Measurements from ENCODE around the gene CSNK2B.

Gene CSNK2B

DNA sequence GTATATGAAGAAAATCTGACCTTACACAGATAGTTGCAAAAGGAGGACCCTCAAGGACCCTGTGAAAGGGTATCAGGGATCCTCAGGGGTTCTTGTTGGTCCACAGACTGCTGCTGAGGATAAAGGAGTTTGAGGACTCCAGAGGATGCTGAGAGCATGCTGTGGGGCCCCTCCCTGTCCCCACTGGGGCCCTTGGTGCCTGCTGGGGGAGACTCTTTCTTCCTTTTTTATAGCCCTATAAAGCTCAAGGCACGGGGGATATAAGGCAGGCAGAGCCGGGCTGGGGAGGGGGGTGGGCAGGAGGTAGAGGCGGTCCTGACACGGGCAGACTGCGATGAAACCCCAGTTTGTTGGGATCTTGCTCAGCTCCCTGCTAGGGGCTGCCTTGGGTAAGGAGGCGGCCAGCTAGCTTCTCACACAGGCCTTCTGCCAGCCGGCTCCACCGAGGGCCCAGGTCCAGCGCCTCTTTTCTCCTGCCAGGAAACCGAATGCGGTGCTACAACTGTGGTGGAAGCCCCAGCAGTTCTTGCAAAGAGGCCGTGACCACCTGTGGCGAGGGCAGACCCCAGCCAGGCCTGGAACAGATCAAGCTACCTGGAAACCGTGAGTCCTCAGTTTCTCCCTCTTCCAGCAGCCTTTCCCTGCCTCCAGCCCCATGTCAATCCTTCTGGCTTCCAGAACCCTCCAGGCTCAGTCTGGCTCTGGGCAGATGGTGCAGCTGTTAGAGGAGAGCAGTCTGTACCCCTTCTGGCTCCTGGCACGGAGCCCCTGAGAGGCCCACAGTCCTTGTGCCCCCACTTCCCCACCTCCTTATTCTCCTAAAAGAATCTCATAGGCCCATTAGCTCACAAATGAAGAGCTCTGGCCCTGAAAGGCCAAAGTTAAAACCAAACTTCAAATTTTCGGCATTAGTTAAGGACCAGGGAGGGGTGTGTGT is 49.4 kb downstream of the CSNK2B start, which contains the start of gene LY6G6D:
TSS of gene LY6G6D (plus strand) at position 327 of the 937 bp plus-strand sequence. CDS start at position 335, 8 bp downstream.
- Histone ChIP-seq H3K4me3 (no peak within 1 kb of the TSS), H3K27ac (no peak within 1 kb of the TSS)
- TF ChIP-seq, protein P1, sequence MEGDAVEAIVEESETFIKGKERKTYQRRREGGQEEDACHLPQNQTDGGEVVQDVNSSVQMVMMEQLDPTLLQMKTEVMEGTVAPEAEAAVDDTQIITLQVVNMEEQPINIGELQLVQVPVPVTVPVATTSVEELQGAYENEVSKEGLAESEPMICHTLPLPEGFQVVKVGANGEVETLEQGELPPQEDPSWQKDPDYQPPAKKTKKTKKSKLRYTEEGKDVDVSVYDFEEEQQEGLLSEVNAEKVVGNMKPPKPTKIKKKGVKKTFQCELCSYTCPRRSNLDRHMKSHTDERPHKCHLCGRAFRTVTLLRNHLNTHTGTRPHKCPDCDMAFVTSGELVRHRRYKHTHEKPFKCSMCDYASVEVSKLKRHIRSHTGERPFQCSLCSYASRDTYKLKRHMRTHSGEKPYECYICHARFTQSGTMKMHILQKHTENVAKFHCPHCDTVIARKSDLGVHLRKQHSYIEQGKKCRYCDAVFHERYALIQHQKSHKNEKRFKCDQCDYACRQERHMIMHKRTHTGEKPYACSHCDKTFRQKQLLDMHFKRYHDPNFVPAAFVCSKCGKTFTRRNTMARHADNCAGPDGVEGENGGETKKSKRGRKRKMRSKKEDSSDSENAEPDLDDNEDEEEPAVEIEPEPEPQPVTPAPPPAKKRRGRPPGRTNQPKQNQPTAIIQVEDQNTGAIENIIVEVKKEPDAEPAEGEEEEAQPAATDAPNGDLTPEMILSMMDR (IDR thresholded peaks at IDR 0.05): no peak
- no peak for DNase-seq (ENCODE audit: low spot score)

DNA sequence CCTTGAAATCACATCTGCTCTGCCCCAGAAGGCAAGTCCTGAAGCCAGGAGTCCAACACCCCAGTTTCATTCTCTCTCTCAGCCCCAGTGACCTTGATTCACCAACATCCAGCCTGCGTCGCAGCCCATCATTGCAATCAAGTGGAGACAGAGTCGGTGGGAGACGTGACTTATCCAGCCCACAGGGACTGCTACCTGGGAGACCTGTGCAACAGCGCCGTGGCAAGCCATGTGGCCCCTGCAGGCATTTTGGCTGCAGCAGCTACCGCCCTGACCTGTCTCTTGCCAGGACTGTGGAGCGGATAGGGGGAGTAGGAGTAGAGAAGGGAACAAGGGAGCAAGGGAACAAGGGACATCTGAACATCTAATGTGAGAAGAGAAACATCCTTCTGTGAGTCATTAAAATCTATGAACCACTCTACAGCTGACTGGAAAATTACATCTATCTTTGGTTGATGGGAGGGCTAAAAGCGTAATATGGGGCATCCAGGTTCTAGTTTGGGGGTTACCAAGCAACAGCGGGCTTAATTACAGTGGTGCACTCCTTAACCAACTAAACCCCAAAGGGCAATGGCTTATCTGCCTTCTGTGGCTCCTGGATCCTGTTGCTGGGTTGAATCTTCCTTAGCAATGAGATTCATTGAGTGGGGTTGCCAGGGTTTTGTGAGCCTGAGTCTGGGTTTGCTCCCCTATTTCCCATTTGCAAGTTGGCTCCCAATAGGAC is 51.8 kb downstream of the CSNK2B start:
- Histone ChIP-seq H3K27ac (no peak overlapping the region), H3K4me3 (no peak overlapping the region)
- TF ChIP-seq, protein P1 (IDR thresholded peaks at IDR 0.05): no peak
- DNase-seq (ENCODE audit: low spot score): no peak

DNA sequence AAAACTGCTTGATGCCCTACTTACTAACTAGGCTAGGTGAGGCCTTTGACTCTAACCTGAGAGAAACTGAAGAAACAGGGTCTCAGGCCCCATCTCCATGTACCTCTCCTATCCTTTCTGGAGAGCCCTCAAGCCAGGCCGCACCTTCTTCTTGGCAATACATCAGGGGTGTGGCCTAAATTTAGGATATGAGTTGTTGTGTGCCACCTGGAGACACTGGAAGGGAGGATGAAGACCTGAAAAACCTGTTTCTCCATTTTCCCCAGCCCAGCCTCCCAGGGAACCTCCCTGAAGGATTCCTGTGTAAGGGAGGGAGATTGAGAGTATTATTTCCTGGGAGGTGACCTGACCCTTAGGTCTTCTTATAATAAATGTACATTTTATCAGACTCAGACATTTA is 52.4 kb downstream of the CSNK2B start:
- DNase-seq (ENCODE audit: low spot score): no peak
- no peak overlapping the region for H3K4me3 ChIP-seq
- TF ChIP-seq, protein P1 (IDR thresholded peaks at IDR 0.05): no peak
- no peak overlapping the region for H3K27ac ChIP-seq

DNA sequence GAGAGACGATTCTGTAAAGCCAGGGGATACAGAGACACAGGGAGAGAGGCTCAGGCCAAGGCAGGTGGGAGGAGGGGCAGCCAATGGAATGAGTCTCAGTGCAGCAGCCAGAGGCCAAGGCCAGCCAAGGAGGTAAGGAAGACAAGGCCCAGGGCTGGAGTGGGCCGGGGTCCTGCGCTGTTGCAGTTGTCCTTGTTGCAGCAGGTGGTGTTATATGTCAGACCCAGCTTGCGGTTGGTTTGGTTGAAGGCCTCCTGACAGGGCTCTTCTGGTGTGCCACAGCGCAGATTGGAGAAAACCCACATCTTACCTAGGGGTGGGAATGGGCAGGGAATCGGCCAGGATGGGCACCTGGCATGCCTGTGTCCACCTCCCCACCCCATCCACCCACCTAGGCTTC is 53.1 kb downstream of the CSNK2B start:
- TF ChIP-seq, protein P1 (IDR thresholded peaks at IDR 0.05): no peak
- DNase-seq (ENCODE audit: low spot score): no peak
- Histone ChIP-seq H3K27ac (no peak overlapping the region), H3K4me3 (no peak overlapping the region)
